ENCODE data around the gene PTGR1.

The PTGR1 gene

DNA sequence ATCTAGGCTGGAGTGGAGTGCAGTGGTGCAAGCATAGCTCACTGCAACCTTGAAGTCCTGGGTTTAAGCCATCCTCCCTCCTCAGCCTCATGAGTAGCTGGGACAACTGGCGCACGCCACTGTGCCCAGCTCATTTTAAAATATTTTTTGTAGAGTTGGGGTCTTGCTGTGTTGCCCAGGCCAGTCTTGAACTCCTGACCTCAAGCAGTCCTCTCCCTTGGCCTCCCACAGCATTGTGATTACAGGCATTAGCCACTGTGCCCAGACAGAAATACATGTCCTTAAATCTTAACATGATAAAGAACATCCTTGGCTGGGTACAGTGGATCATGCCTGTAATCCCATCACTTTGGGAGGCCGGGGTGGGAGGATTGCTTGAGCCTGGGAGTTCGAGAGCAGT lies 67.7 kb downstream of the PTGR1 start:
- DNase-seq = no peak

DNA sequence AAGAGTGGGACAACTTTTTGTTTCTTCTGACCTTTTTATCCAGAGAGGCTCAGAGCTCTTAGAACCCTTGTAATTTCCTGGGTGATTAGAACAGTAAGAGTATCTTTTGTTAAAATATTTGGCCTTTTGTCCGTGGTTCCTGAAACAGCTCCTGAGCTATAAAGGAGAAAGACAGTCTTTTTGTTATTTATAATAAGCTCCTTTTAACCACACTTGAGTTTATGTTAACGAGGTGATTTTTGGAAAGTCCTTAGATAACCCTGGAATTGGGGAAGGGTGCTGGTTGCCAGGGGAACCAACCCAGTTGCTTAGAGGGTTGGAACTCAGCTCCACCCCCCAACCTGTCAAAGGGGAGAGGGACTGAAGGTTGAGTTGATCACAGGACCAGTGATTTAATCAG lies 69.7 kb downstream of the PTGR1 start:
- no peak for DNase-seq

DNA sequence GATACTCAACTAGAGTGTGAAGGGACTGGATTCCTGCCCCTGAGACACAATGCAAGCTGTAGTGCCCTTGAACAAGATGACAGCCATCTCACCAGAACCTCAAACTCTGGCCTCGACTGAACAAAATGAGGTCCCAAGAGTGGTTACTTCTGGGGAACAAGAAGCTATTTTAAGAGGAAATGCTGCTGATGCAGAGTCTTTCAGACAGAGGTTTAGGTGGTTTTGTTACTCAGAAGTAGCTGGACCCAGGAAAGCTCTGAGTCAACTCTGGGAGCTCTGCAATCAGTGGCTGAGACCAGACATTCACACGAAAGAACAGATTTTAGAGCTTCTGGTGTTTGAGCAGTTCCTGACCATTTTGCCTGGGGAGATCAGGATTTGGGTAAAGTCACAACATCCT lies 72.1 kb downstream of the PTGR1 start:
- no peak for DNase-seq

DNA sequence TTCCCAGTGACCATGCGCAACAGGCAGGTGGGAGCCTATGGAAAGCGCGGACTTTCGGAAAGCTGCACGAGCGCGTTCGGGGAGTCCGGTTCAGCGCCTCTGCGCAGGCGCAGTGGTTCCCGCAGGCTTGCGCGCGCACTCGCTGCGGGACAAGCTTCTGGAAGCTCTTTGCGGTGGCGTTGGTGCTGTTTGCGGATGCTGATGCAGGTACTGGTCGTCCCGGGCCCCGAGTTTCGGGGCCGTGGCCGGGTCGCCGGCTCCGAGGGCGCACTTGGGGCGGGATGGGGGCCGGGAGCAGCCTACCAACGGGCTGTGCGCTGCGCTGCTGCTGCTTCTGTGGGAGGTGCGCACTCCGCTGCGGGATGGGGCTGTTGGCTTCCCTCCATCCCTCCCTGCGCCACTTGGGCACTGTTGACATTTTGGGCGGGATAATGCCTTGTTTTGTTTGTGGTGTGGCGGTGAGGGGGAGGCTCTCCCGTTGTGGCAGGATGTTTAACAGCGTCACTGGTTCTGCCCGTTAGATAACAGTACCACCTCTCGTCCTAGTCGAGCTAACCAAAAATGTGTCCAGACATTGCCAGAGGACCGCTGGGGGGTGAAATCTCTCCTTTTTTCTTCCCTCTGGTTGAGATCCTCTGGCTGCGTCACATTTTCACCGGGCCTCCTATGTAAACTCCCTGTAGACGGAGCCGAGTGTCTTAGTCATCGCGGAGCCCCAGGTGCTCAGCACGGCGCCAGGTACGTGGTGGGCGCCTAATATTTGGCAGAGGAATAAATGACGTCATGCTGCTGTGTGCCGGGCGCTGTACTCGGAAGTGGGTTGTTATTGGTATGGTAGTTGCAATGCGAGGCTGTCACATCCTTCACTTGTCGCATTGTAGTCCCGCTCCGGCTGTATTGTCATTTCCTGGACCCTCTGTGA lies 74.1 kb downstream of the PTGR1 start, which contains the start of gene ZNF483:
Gene ZNF483, plus strand, starts transcription at position 124 of the 922 bp plus-strand sequence. CDS start 2,217 bp downstream, outside the sequence.
- DNase-seq = peak; percentile 86

GRCh38 chr9:111524731-111525055 lies 74.8 kb downstream of the PTGR1 start:
- no peak for DNase-seq

DNA sequence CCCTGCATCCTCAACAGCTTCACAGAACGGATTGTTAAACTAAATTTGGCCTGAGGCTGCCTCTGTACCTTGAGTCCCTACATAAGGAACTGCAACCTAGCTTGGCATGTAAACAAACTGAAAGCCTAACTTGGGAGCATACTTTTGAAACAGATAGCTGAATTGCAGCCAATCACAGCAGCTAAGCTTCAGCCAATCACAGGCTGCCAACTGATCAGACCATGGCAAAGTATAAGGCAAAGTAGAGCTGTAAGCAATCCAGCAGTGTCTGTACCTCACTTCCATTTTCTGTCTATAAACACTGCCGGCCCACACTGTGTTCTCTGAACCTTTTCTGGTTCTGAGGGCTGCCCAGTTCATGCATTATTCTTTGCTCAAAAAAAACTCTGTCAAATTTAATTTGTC lies 83.4 kb downstream of the PTGR1 start:
- DNase-seq = no peak

GRCh38 chr9:111514967-111515366 lies 84.5 kb downstream of the PTGR1 start:
- no peak for DNase-seq

All from NCI-H1436 (cell line).